HCT116 (cell line): ENCODE data around the gene FREM1. TPM values are rescaled to one million over a fixed set of nuclear protein-coding genes. Genes with fewer than 3 reads are reported as not detected.

Experiments
- ATAC-seq: fragments of 200-7000 bp; cut with Tn5 transposase; 2 replicates; pipeline ENCODE4 v1.9.1; 2020; ENCODE audit warnings: mild to moderate bottlenecking, moderate library complexity
- BruUV-seq: library from RNA; stranded (reverse); fragments of 400-500 nt; replicated peaks from 2 replicates; lab custom pipeline; 2021; lab: Mats Ljungman, UMichigan
- CTCF ChIA-PET: fragments of 300-600 bp; sonication (Branson Sonifier 250); formaldehyde crosslinking; loops from one replicate; lab custom pipeline; 2021; ENCODE audit warnings: antibody characterized with exemption; lab: Charles Lee
- POLR2A ChIA-PET: fragments of 300-600, 350-600 bp; sonication (Branson Sonifier 250); formaldehyde crosslinking; loops from one replicate; lab custom pipeline; 2021; ENCODE audit warnings: antibody characterized with exemption; lab: Charles Lee
- RAD21 ChIA-PET, 2 experiments: fragments of 300-600 bp; sonication (Branson Sonifier 250); formaldehyde crosslinking; loops; one replicate each; lab custom pipeline; 2023; ENCODE audit warnings: low total read pairs in 2 of 2; ENCODE audit not compliant: uncharacterized antibody in 2 of 2, unreplicated experiment in 2 of 2, low non-redundant PET in 1 of 2; lab: Charles Lee
- DNase-seq: peaks from one replicate; pipeline ENCODE4 v3.0.0-alpha.2; 2010; ENCODE audit warnings: low read depth, low spot score
- H2AFZ ChIP-seq: fragments of 200-600 bp; shearing (Covaris generic), sonication (generic); 2 replicates; pipeline ENCODE4 v1.6.1; 2017; ENCODE audit warnings: low read depth, mixed run types, mixed read lengths, antibody characterized with exemption, low read length; ENCODE audit not compliant: poor library complexity, severe bottlenecking
- H3K27ac ChIP-seq: 2 replicates; pipeline ENCODE4 v1.5.1; 2012; ENCODE audit warnings: low read depth, low read length
- H3K27me3 ChIP-seq: fragments of 200-600 bp; sonication (generic); 2 replicates; pipeline ENCODE4 v1.6.1; 2016; ENCODE audit warnings: mixed run types, low read length, mixed read lengths; ENCODE audit not compliant: insufficient read depth
- H3K36me3 ChIP-seq, 2 experiments: fragments of 200-500 bp in 1 of 2; fragments of 200-600 bp in 1 of 2; sonication (Bioruptor generic) in 1 of 2; sonication (generic) in 1 of 2; 2 replicates each; pipeline versions ENCODE4 v1.5.1 to v1.6.1; 2014 to 2016; ENCODE audit warnings: low read length in 2 of 2, inconsistent platforms in 1 of 2, mixed read lengths in 1 of 2, mixed run types in 1 of 2; ENCODE audit not compliant: insufficient read depth in 2 of 2, control insufficient read depth in 1 of 2
- H3K4me1 ChIP-seq, 2 experiments: fragments of 200-600 bp in 1 of 2; sonication (generic) in 1 of 2; 2 replicates each; pipeline versions ENCODE4 v1.5.1 to v1.6.1; 2012 to 2017; ENCODE audit warnings: low read length in 2 of 2, inconsistent platforms in 1 of 2, mild to moderate bottlenecking in 1 of 2, mixed read lengths in 1 of 2, mixed run types in 1 of 2, moderate library complexity in 1 of 2; ENCODE audit not compliant: insufficient read depth in 2 of 2, control insufficient read depth in 1 of 2
- H3K4me2 ChIP-seq: fragments of 200-600 bp; sonication (generic); 2 replicates; pipeline ENCODE4 v1.6.1; 2017; ENCODE audit warnings: mixed run types, low read length, mixed read lengths
- H3K4me3 ChIP-seq, 2 experiments: fragments of 200-600 bp in 1 of 2; sonication (generic) in 1 of 2; replicated peaks in 1 of 2; 2 replicates each; pipeline ENCODE4 v1.5.1; 2011 to 2016; ENCODE audit warnings: low read length in 2 of 2, control low read depth in 1 of 2, low read depth in 1 of 2, mild to moderate bottlenecking in 1 of 2, mixed read lengths in 1 of 2, mixed run types in 1 of 2
- H3K79me2 ChIP-seq: fragments of 200-600 bp; sonication (generic); 2 replicates; pipeline ENCODE4 v1.6.1; 2017; ENCODE audit warnings: mild to moderate bottlenecking, mixed run types, low read length, moderate library complexity, mixed read lengths; ENCODE audit not compliant: insufficient read depth
- H3K9ac ChIP-seq: fragments of 200-600 bp; sonication (generic); 2 replicates; pipeline ENCODE4 v1.6.1; 2016; ENCODE audit warnings: low read length, mixed read lengths
- H3K9me2 ChIP-seq: fragments of 200-600 bp; sonication (generic), shearing (Covaris generic); 2 replicates; pipeline ENCODE4 v1.6.1; 2017; ENCODE audit warnings: mixed run types, mild to moderate bottlenecking, moderate library complexity; ENCODE audit not compliant: insufficient read depth
- H3K9me3 ChIP-seq, 2 experiments: fragments of 200-500 bp in 1 of 2; fragments of 200-600 bp in 1 of 2; sonication (Bioruptor generic) in 1 of 2; sonication (generic) in 1 of 2; 2 replicates each; pipeline ENCODE4 v1.6.1; 2014 to 2017; ENCODE audit warnings: low read length in 2 of 2, mixed read lengths in 2 of 2, inconsistent platforms in 1 of 2, low read depth in 1 of 2, mild to moderate bottlenecking in 1 of 2, mixed run types in 1 of 2, moderate library complexity in 1 of 2; ENCODE audit not compliant: control insufficient read depth in 1 of 2, insufficient read depth in 1 of 2
- H4K20me1 ChIP-seq: fragments of 200-600 bp; sonication (generic), shearing (Covaris generic); 2 replicates; pipeline ENCODE4 v1.6.1; 2017; ENCODE audit warnings: mixed run types, mild to moderate bottlenecking, moderate library complexity; ENCODE audit not compliant: insufficient read depth
- EZH2 ChIP-seq: fragments of 200-600 bp; sonication (generic); IDR thresholded peaks from 2 replicates; pipeline ENCODE4 v1.6.1; 2017; ENCODE audit warnings: antibody characterized with exemption, mixed run types
- EZH2phosphoT487 ChIP-seq: fragments of 200-600 bp; IDR thresholded peaks from 2 replicates; pipeline ENCODE4 v1.6.1; 2018; ENCODE audit warnings: antibody characterized with exemption, borderline replicate concordance
- FOSL1 ChIP-seq: IDR thresholded peaks from 2 replicates; pipeline ENCODE4 v1.6.1; 2012; ENCODE audit warnings: low read depth
- JUND ChIP-seq: IDR thresholded peaks from 2 replicates; pipeline ENCODE4 v1.6.1; 2012
- POLR2A ChIP-seq: IDR thresholded peaks from 2 replicates; pipeline ENCODE4 v1.7.0; 2011; ENCODE audit warnings: borderline replicate concordance; ENCODE audit not compliant: insufficient read depth, insufficient read length; ENCODE audit errors: extremely low read depth
- POLR2AphosphoS5 ChIP-seq: IDR thresholded peaks from 2 replicates; pipeline ENCODE4 v1.6.1; 2011; ENCODE audit warnings: mild to moderate bottlenecking, low read depth, low read length, moderate library complexity
- TCF7L2 ChIP-seq: IDR thresholded peaks from 2 replicates; pipeline ENCODE4 v1.7.0; 2011; ENCODE audit warnings: borderline replicate concordance, inconsistent platforms; ENCODE audit not compliant: insufficient read depth, insufficient read length; ENCODE audit errors: extremely low read depth
- ZNF274 ChIP-seq: fragments of 200-500 bp; sonication (Bioruptor generic); IDR thresholded peaks from 2 replicates; pipeline ENCODE4 v1.6.1; 2014; ENCODE audit warnings: mild to moderate bottlenecking, low read depth, low read length, inconsistent platforms
- intact Hi-C: fragments of 100-400 bp; cut with micrococcal nuclease; formaldehyde crosslinking; loops from 2 replicates; pipeline ENCODE4 v1.10.0; 2022
- total RNA-seq: library from RNA; stranded (reverse); gene quantifications from one replicate; pipeline ENCODE4 v1.2.1, GENCODE V29; 2021; ENCODE audit not compliant: unreplicated experiment
- TF ChIP-seq, protein P1 (sequence below), 3 experiments: fragments of 200-600 bp in 1 of 3; sonication (generic) in 1 of 3; IDR thresholded peaks in 2 of 3; conservative IDR thresholded peaks in 1 of 3; 2 replicates each; pipeline ENCODE4 v1.5.1; 2012 to 2017; ENCODE audit warnings: low read depth in 2 of 3, low read length in 2 of 3, antibody characterized with exemption in 1 of 3, borderline replicate concordance in 1 of 3, control low read depth in 1 of 3, mild to moderate bottlenecking in 1 of 3, mixed read lengths in 1 of 3, mixed run types in 1 of 3, moderate library complexity in 1 of 3; ENCODE audit not compliant: insufficient read depth in 1 of 3
- TF ChIP-seq, protein P2 (sequence below): IDR thresholded peaks from 2 replicates; pipeline ENCODE4 v1.6.1; 2012; ENCODE audit warnings: low read depth

Gene FREM1
- total RNA-seq, 1 experiment from 2014 or later = 0.12 TPM

DNA sequence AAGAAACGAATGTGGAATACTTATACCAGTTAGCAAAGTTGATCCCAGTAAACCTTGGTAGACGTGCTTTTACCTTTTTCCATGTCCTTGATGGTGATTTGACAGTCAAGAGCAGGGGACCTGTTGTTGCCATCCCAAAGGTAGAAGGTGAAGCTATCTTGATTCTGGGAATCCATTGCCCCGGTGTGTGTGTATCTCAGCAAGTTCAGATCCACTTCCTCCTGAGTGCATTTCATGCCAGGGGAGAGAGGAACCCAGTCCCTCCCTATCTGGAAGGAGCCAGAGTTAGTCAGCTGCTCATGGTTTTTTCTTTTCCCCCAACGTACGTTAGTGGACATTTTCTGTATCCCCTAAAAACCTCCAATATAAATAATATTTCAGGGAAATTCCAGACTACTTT is 121.4 kb downstream of the FREM1 start:
- ChIA-PET POLR2A (no interaction called here), CTCF (no interaction called here), RAD21 (no interaction called here)
- H3K27ac ChIP-seq = no peak overlapping the region
- TF ChIP-seq POLR2A (no peak), EZH2phosphoT487 (no peak), TCF7L2 (no peak), JUND (no peak), POLR2AphosphoS5 (no peak), EZH2 (no peak), FOSL1 (no peak), ZNF274 (no peak)
- TF ChIP-seq, protein P1, sequence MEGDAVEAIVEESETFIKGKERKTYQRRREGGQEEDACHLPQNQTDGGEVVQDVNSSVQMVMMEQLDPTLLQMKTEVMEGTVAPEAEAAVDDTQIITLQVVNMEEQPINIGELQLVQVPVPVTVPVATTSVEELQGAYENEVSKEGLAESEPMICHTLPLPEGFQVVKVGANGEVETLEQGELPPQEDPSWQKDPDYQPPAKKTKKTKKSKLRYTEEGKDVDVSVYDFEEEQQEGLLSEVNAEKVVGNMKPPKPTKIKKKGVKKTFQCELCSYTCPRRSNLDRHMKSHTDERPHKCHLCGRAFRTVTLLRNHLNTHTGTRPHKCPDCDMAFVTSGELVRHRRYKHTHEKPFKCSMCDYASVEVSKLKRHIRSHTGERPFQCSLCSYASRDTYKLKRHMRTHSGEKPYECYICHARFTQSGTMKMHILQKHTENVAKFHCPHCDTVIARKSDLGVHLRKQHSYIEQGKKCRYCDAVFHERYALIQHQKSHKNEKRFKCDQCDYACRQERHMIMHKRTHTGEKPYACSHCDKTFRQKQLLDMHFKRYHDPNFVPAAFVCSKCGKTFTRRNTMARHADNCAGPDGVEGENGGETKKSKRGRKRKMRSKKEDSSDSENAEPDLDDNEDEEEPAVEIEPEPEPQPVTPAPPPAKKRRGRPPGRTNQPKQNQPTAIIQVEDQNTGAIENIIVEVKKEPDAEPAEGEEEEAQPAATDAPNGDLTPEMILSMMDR (IDR thresholded peaks at IDR 0.05 in 2 of 3, conservative IDR thresholded peaks at IDR 0.05 in 1 of 3; ENCODE audit: borderline replicate concordance in 1 of 3, insufficient read depth in 1 of 3, low read depth in 2 of 3, low read length in 2 of 3) = no peak
- TF ChIP-seq, protein P2, sequence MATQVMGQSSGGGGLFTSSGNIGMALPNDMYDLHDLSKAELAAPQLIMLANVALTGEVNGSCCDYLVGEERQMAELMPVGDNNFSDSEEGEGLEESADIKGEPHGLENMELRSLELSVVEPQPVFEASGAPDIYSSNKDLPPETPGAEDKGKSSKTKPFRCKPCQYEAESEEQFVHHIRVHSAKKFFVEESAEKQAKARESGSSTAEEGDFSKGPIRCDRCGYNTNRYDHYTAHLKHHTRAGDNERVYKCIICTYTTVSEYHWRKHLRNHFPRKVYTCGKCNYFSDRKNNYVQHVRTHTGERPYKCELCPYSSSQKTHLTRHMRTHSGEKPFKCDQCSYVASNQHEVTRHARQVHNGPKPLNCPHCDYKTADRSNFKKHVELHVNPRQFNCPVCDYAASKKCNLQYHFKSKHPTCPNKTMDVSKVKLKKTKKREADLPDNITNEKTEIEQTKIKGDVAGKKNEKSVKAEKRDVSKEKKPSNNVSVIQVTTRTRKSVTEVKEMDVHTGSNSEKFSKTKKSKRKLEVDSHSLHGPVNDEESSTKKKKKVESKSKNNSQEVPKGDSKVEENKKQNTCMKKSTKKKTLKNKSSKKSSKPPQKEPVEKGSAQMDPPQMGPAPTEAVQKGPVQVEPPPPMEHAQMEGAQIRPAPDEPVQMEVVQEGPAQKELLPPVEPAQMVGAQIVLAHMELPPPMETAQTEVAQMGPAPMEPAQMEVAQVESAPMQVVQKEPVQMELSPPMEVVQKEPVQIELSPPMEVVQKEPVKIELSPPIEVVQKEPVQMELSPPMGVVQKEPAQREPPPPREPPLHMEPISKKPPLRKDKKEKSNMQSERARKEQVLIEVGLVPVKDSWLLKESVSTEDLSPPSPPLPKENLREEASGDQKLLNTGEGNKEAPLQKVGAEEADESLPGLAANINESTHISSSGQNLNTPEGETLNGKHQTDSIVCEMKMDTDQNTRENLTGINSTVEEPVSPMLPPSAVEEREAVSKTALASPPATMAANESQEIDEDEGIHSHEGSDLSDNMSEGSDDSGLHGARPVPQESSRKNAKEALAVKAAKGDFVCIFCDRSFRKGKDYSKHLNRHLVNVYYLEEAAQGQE = no peak
- peaks cover 37% of the 10 kb centered on the region; the same call in 1 of the 2 replicates for H3K27me3 ChIP-seq
- H3K4me2 ChIP-seq = no peak overlapping the region
- H3K36me3 ChIP-seq = no peaks in the 10 kb centered on the region
- intact Hi-C loops = no loop called here
- no peaks in the 10 kb centered on the region for H4K20me1 ChIP-seq
- ATAC-seq = no peak
- no peaks in the 10 kb centered on the region for H3K9me3 ChIP-seq
- H3K9ac ChIP-seq = no peak overlapping the region
- no peaks in the 10 kb centered on the region for H3K4me1 ChIP-seq
- H3K4me3 ChIP-seq = no peak overlapping the region
- no TSS peak for BruUV-seq
- DNase-seq = no peak
- H3K9me2 ChIP-seq = no peaks in the 10 kb centered on the region
- no peaks in the 10 kb centered on the region for H3K79me2 ChIP-seq
- H2AFZ ChIP-seq = no peak overlapping the region
